Upper lobe of right lung (tissue), 1 donor: ENCODE measurements around the gene PTPRU. TPM values are rescaled to one million over a fixed set of nuclear protein-coding genes. Genes with fewer than 3 reads are reported as not detected.

Source experiments
- ATAC-seq: fragments of 200-7000 bp; cut with Tn5 transposase; one replicate; pipeline ENCODE4 v1.9.1; 2020; ENCODE audit warnings: mild to moderate bottlenecking, moderate library complexity
- DNase-seq: peaks from one replicate; pipeline ENCODE4 v3.0.0-alpha.2; 2020
- H3K27ac ChIP-seq: fragments of 200-600 bp; one replicate; pipeline ENCODE4 v1.8.0; 2022
- H3K27me3 ChIP-seq: fragments of 200-600 bp; one replicate; pipeline ENCODE4 v1.8.0; 2022; ENCODE audit warnings: mild to moderate bottlenecking
- H3K36me3 ChIP-seq: fragments of 200-600 bp; one replicate; pipeline ENCODE4 v1.8.0; 2022
- H3K4me1 ChIP-seq: fragments of 200-600 bp; one replicate; pipeline ENCODE4 v1.8.0; 2022
- H3K4me3 ChIP-seq: fragments of 200-600 bp; one replicate; pipeline ENCODE4 v1.8.0; 2022; ENCODE audit warnings: mild to moderate bottlenecking
- H3K9me3 ChIP-seq: fragments of 200-600 bp; one replicate; pipeline ENCODE4 v1.8.0; 2022
- intact Hi-C: fragments of 100-400 bp; cut with DNase I; formaldehyde crosslinking; loops from one replicate; pipeline ENCODE4 v1.11.0; 2022
- total RNA-seq: library from RNA; stranded (reverse); fragmentation: NEBNext Ultra II Directional; extraction: Animal tissue kit (Norgen Biotek cat#: 25700); gene quantifications from one replicate; pipeline ENCODE4 v1.2.1, GENCODE V29; 2021
- TF ChIP-seq, protein P1 (sequence below): fragments of 200-600 bp; IDR thresholded peaks from one replicate; pipeline ENCODE4 v1.8.0; 2022; ENCODE audit warnings: antibody characterized with exemption
- donor health status: DM: no; HTN: yes; CAD: no; lungs with severe emphysema.

The PTPRU gene
- total RNA-seq, 1 donor from 2014 or later, result 45.5 TPM

DNA sequence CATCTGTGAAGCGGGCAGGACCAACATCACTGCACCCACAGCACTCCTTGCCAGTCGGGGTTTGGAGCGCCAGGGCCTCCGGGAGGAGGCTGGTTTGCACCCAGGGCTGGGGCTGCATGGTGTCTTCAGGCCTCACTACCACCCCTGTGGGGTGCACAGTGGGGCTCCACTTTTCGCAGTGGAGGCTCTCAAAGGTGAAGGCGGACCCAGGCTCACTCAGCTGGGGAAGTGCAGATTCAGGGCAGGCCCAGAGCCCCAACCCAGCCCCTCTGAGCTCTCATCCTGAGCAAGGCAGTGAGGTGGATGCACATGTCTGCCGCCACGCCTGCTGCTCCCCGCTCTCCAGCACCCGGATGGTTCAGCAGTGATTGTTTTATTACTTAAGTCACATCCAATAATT is 125.8 kb downstream of the PTPRU start:
- TF ChIP-seq, protein P1, sequence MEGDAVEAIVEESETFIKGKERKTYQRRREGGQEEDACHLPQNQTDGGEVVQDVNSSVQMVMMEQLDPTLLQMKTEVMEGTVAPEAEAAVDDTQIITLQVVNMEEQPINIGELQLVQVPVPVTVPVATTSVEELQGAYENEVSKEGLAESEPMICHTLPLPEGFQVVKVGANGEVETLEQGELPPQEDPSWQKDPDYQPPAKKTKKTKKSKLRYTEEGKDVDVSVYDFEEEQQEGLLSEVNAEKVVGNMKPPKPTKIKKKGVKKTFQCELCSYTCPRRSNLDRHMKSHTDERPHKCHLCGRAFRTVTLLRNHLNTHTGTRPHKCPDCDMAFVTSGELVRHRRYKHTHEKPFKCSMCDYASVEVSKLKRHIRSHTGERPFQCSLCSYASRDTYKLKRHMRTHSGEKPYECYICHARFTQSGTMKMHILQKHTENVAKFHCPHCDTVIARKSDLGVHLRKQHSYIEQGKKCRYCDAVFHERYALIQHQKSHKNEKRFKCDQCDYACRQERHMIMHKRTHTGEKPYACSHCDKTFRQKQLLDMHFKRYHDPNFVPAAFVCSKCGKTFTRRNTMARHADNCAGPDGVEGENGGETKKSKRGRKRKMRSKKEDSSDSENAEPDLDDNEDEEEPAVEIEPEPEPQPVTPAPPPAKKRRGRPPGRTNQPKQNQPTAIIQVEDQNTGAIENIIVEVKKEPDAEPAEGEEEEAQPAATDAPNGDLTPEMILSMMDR, result no peak
- Histone ChIP-seq H3K9me3 (no peaks in the 10 kb centered on the region), H3K4me1 (no peaks in the 10 kb centered on the region), H3K36me3 (no peaks in the 10 kb centered on the region), H3K27ac (no peak overlapping the region), H3K27me3 (peaks cover 7% of the 10 kb centered on the region), H3K4me3 (no peak overlapping the region)
- ATAC-seq (no peak), DNase-seq (no peak)
- intact Hi-C loops, result no loop called here

DNA sequence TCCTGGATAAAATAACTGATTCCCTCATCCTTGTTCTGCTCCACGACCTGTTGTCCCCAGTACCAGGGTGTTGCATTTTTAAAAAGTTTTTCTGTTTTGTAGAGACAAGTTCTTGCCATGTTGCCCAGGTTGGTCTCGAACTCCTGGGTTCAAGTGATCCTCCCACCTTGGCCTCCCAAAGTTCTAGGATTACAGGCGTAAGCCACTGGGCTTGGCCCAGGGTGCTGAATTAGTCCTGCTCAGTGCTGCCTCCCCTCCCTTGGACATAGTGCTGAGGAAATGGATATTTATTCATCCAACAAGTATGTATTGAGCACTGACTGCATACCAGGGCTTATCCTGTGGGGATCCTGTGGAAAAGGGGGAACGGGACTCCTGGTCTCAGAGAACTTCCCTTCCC is 126.4 kb downstream of the PTPRU start:
- intact Hi-C loops, result no loop called here
- TF ChIP-seq, protein P1, result no peak
- peaks cover 7% of the 10 kb centered on the region for H3K27me3 ChIP-seq
- DNase-seq (no peak), ATAC-seq (no peak)
- no peak overlapping the region for H3K4me3 ChIP-seq
- no peak overlapping the region for H3K27ac ChIP-seq
- no peaks in the 10 kb centered on the region for H3K36me3 ChIP-seq
- H3K9me3 ChIP-seq, result no peaks in the 10 kb centered on the region
- no peaks in the 10 kb centered on the region for H3K4me1 ChIP-seq

GRCh38 chr1:29363536-29363935 is 127.2 kb downstream of the PTPRU start:
- Histone ChIP-seq H3K27me3 (peaks cover 7% of the 10 kb centered on the region), H3K27ac (no peak overlapping the region), H3K9me3 (no peaks in the 10 kb centered on the region), H3K36me3 (no peaks in the 10 kb centered on the region), H3K4me3 (no peak overlapping the region), H3K4me1 (no peaks in the 10 kb centered on the region)
- ATAC-seq, result no peak
- no peak for DNase-seq
- TF ChIP-seq, protein P1, result no peak
- intact Hi-C loops, result no loop called here

GRCh38 chr1:29364101-29364678 is 127.9 kb downstream of the PTPRU start:
- H3K27me3 ChIP-seq, result peaks cover 7% of the 10 kb centered on the region
- intact Hi-C loops, result no loop called here

GRCh38 chr1:29365906-29366670 is 129.8 kb downstream of the PTPRU start:
- Histone ChIP-seq H3K27ac (no peak overlapping the region), H3K9me3 (no peaks in the 10 kb centered on the region), H3K4me1 (no peaks in the 10 kb centered on the region), H3K4me3 (no peak overlapping the region), H3K36me3 (no peaks in the 10 kb centered on the region), H3K27me3 (peaks cover 7% of the 10 kb centered on the region)
- TF ChIP-seq, protein P1, result no peak
- ATAC-seq (no peak), DNase-seq (no peak)
- intact Hi-C loops, result no loop called here

More at GRCh38 chr1:29364101-29364678, 127.9 kb downstream of the PTPRU start:
- no peak overlapping the region for H3K27ac ChIP-seq
- no peak for ATAC-seq
- TF ChIP-seq, protein P1, result no peak
- no peaks in the 10 kb centered on the region for H3K9me3 ChIP-seq
- H3K4me3 ChIP-seq, result no peak overlapping the region
- H3K4me1 ChIP-seq, result no peaks in the 10 kb centered on the region
- DNase-seq, result no peak
- H3K36me3 ChIP-seq, result no peaks in the 10 kb centered on the region
